Muscle layer of colon (tissue), 2 donors: ENCODE data around the gene MGAT5B.

ENCODE experiments used
- H3K27ac ChIP-seq: one replicate; pipeline ENCODE4 v1.7.0; 2013; ENCODE audit warnings: low read depth, mild to moderate bottlenecking, low read length, moderate library complexity
- H3K27me3 ChIP-seq, 2 donors: one replicate each; pipeline ENCODE4 v1.7.0; 2013; ENCODE audit warnings: low read length in 2 of 2, mild to moderate bottlenecking in 2 of 2; ENCODE audit not compliant: insufficient read depth in 2 of 2, control insufficient read depth in 1 of 2
- H3K36me3 ChIP-seq: one replicate; pipeline ENCODE4 v1.7.0; 2013; ENCODE audit warnings: mild to moderate bottlenecking, low read length; ENCODE audit not compliant: insufficient read depth
- H3K4me1 ChIP-seq: one replicate; pipeline ENCODE4 v1.7.0; 2013; ENCODE audit warnings: mild to moderate bottlenecking, low read length; ENCODE audit not compliant: insufficient read depth
- H3K4me3 ChIP-seq, 2 donors: one replicate each; pipeline ENCODE4 v1.7.0; 2013; ENCODE audit warnings: low read length in 2 of 2, low read depth in 1 of 2, mild to moderate bottlenecking in 1 of 2, moderate library complexity in 1 of 2
- H3K9ac ChIP-seq: one replicate; pipeline ENCODE4 v1.7.0; 2013; ENCODE audit warnings: low read length
- H3K9me3 ChIP-seq: one replicate; pipeline ENCODE4 v1.7.0; 2013; ENCODE audit warnings: mild to moderate bottlenecking, low read length
- donor health status: abdominal sarcoma.
- donor health status: Adenocarcinoma of cecum.

MGAT5B gene

DNA sequence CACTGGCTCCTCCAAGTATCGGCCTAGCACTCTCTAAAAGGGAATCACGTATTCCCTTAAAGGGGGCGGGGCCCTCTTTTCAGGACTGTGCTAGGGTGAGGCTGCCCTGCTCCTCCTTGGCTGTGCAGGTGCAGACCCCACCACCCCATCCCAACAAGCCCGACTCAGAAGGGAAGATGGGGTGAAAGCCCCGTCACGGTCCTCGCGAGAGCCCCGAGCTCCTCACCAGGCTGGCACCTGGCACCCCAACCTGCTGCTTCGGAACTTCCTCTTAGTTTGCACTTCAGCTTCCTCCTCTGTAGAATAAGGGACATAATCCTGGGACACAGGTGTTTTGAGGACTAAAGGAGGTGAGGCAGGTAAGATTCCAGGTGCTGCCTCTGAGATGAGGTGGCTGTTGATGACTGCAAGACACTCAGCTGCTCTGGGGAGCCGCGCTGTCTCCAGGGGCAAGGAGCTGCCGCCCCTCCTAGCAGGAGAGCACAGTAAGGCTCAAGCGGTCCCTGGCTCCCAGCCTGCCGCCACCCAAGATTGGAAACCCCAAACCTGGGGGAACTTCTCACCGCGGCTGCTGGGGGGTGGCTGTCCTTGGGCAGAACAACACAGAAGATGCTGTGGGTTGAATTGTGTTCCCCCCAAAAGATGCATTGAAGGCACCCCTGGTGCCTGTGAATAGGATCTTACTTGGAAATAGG lies 88.8 kb downstream of the MGAT5B start:
- Histone ChIP-seq H3K27me3 (peaks cover 0 to 6% of the 10 kb centered on the region in 2 donors), H3K36me3 (no peaks in the 10 kb centered on the region), H3K4me1 (no peaks in the 10 kb centered on the region), H3K9ac (no peak overlapping the region), H3K9me3 (no peaks in the 10 kb centered on the region), H3K4me3 (no peak overlapping the region), H3K27ac (no peak overlapping the region)

DNA sequence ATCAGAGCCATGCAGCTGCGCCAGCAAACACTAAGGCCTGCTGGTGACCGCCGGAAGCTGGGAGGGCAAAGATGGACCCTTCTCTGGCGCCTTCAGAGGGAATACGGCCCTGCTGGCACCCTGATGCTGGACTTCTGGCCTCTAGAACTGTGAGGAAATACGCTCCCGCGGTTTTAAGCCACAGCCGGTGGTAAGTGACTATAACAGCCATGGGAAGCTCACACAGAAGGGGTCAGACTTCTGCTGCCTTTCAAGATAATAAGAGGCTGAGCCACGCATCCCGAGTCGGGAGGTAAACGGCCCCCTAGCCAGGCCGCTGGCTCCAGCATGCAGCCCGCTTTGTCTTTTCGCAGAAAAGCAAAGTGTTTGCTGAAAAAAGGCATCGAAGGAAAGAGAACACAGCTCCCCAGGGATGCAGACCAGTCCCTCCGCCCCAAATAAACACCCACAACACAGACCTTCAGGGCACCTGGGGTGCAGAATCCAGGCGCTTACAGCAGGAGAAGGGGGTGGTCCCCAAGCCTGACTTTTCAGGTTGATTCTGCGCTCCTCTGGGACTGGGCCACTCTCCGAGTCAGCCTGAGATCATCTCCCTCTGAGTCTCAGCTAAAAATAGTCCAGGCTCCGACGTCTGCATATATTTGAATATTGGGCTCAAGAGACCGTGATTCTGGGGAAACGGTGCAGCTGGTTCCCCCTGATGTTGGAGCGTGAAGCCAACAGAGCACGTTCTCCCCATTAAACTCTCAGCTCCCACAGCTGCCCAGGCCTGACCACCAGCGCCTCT lies 89.7 kb downstream of the MGAT5B start:
- Histone ChIP-seq H3K4me3 (no peak overlapping the region), H3K9me3 (no peaks in the 10 kb centered on the region), H3K36me3 (no peaks in the 10 kb centered on the region), H3K27me3 (peaks cover 0 to 6% of the 10 kb centered on the region in 2 donors), H3K27ac (no peak overlapping the region), H3K4me1 (no peaks in the 10 kb centered on the region), H3K9ac (no peak overlapping the region)

- peaks cover 0 to 6% of the 10 kb centered on the region in 2 donors for H3K27me3 ChIP-seq
- H3K9me3 ChIP-seq: no peaks in the 10 kb centered on the region
- no peak overlapping the region for H3K4me3 ChIP-seq
- no peaks in the 10 kb centered on the region for H3K4me1 ChIP-seq
- H3K9ac ChIP-seq: no peak overlapping the region
- H3K27ac ChIP-seq: no peak overlapping the region
- H3K36me3 ChIP-seq: no peaks in the 10 kb centered on the region
These were observed 90.8 kb downstream of the MGAT5B start for GRCh38 chr17:76958974-76959373.

DNA sequence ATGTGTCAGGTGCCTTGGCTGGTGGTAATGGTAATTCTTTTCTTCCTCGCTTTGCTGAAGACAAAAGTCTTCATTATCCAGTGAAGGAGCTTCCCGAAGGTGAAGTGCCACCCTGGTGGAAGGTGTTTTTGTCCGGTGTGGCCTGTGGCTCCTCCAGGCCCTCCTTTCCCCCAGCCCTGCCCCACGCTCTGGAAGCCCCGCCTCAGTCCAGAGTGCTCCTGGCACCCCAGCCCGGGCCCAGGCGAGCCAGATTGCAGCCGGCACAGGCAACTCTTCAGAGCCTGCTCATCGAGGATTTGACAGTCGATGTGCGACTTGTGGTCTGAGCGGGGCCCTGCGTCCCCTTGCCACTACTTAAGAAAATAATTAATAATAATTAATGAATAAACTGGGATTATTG lies 93.7 kb downstream of the MGAT5B start:
- Histone ChIP-seq H3K9ac (no peak overlapping the region), H3K4me1 (no peaks in the 10 kb centered on the region), H3K27ac (no peak overlapping the region), H3K36me3 (no peaks in the 10 kb centered on the region), H3K4me3 (no peak overlapping the region), H3K27me3 (no peaks in the 10 kb centered on the region), H3K9me3 (no peaks in the 10 kb centered on the region)

- no peaks in the 10 kb centered on the region for H3K4me1 ChIP-seq
- H3K9me3 ChIP-seq: no peaks in the 10 kb centered on the region
- H3K4me3 ChIP-seq: no peak overlapping the region
- H3K9ac ChIP-seq: no peak overlapping the region
- no peak overlapping the region for H3K27ac ChIP-seq
- H3K27me3 ChIP-seq: peaks cover 4 to 7% of the 10 kb centered on the region in 2 donors
- H3K36me3 ChIP-seq: no peaks in the 10 kb centered on the region
These were observed 94.7 kb downstream of the MGAT5B start for GRCh38 chr17:76962858-76963257.

- no peaks in the 10 kb centered on the region for H3K36me3 ChIP-seq
- H3K9ac ChIP-seq: no peak overlapping the region
- H3K27ac ChIP-seq: no peak overlapping the region
- H3K9me3 ChIP-seq: no peaks in the 10 kb centered on the region
- H3K4me3 ChIP-seq: no peak overlapping the region
- peaks cover 12% of the 10 kb centered on the region for H3K4me1 ChIP-seq
- peaks cover 20 to 25% of the 10 kb centered on the region in 2 donors for H3K27me3 ChIP-seq
These were observed 97.8 kb downstream of the MGAT5B start for GRCh38 chr17:76966016-76966415.

GRCh38 chr17:76966486-76967181 lies 98.4 kb downstream of the MGAT5B start:
- Histone ChIP-seq H3K27me3 (peaks cover 23 to 25% of the 10 kb centered on the region in 2 donors), H3K9me3 (no peaks in the 10 kb centered on the region), H3K27ac (no peak overlapping the region), H3K4me1 (peaks cover 12% of the 10 kb centered on the region), H3K9ac (no peak overlapping the region), H3K4me3 (no peak overlapping the region), H3K36me3 (no peaks in the 10 kb centered on the region)

GRCh38 chr17:76967762-76968161 lies 99.6 kb downstream of the MGAT5B start:
- Histone ChIP-seq H3K9me3 (no peaks in the 10 kb centered on the region), H3K9ac (no peak overlapping the region), H3K4me1 (peaks cover 12% of the 10 kb centered on the region), H3K36me3 (no peaks in the 10 kb centered on the region), H3K4me3 (no peak overlapping the region), H3K27me3 (peaks cover 23 to 25% of the 10 kb centered on the region in 2 donors), H3K27ac (no peak overlapping the region)

- H3K4me1 ChIP-seq: peaks cover 12% of the 10 kb centered on the region
- H3K36me3 ChIP-seq: no peaks in the 10 kb centered on the region
- peaks cover 23 to 25% of the 10 kb centered on the region in 2 donors for H3K27me3 ChIP-seq
- H3K9ac ChIP-seq: no peak overlapping the region
- H3K27ac ChIP-seq: no peak overlapping the region
- no peaks in the 10 kb centered on the region for H3K9me3 ChIP-seq
- no peak overlapping the region for H3K4me3 ChIP-seq
These were observed 100.7 kb downstream of the MGAT5B start for GRCh38 chr17:76968707-76969597.

DNA sequence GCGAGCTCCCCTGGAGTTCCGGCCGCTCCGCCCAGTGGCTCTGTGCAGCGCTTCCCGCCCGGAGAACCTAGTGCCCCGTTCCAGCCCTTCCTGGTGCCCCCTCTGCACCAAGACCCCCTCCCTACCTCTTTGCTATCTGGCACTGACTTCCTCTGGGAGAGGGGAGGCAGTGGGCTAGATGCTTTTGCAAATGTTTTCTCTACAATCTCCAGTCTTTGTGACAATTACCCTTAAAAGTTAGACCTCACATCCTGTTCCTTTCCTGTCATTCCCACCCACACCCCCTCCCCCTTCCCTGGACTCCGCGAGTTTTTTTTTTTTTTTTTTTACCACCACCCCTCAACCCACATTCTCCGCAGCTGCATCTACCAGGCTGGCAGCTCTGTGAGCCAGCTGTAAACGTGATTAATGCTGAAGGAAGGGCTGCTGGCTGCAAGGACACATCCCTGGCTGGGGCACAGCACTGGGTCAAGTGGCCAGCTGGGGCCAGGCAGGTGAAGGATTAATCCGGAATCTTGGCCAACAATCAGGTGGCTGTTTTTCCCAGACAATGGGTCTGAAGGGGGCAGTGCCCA lies 101.5 kb downstream of the MGAT5B start:
- H3K9me3 ChIP-seq: no peaks in the 10 kb centered on the region
- peaks cover 23 to 25% of the 10 kb centered on the region in 2 donors for H3K27me3 ChIP-seq
- peaks cover 12% of the 10 kb centered on the region for H3K4me1 ChIP-seq
- no peak overlapping the region for H3K4me3 ChIP-seq
- H3K36me3 ChIP-seq: no peaks in the 10 kb centered on the region
- no peak overlapping the region for H3K27ac ChIP-seq
- no peak overlapping the region for H3K9ac ChIP-seq
